Ascending aorta (tissue), 2 donors: ENCODE measurements around the gene TAMM41. TPM values are rescaled to one million over a fixed set of nuclear protein-coding genes. Genes with fewer than 3 reads are reported as not detected.

ENCODE experiments used
- DNase-seq, 2 donors: peaks; one replicate each; pipeline ENCODE4 v3.0.0-alpha.2; 2019; ENCODE audit warnings: low spot score in 2 of 2
- H3K27ac ChIP-seq, 2 donors: fragments of 200-600 bp; sonication (generic); one replicate each; pipeline ENCODE4 v1.5.1; 2016 to 2017; ENCODE audit warnings: mild to moderate bottlenecking in 1 of 2
- H3K27me3 ChIP-seq: fragments of 200-600 bp; sonication (generic); one replicate; pipeline ENCODE4 v1.5.1; 2017
- H3K36me3 ChIP-seq, 2 donors: fragments of 200-600 bp; sonication (generic); one replicate each; pipeline ENCODE4 v1.5.1; 2016
- H3K4me1 ChIP-seq, 2 donors: fragments of 200-600 bp; sonication (generic); one replicate each; pipeline ENCODE4 v1.5.1; 2016 to 2017; ENCODE audit warnings: mild to moderate bottlenecking in 1 of 2
- H3K4me3 ChIP-seq, 2 donors: fragments of 200-600 bp; sonication (generic); one replicate each; pipeline ENCODE4 v1.5.1; 2016 to 2017; ENCODE audit warnings: mild to moderate bottlenecking in 1 of 2
- H3K9me3 ChIP-seq, 2 donors: fragments of 200-600 bp; sonication (generic); one replicate each; pipeline ENCODE4 v1.5.1; 2016
- intact Hi-C: fragments of 100-400 bp; cut with DNase I; formaldehyde crosslinking; loops from one replicate; pipeline ENCODE4 v1.15.1; 2023
- total RNA-seq: library from RNA; depleted of rRNA; stranded (reverse); fragments of >200 nt; gene quantifications from one replicate; pipeline ENCODE4 v1.1.0, GENCODE V29; 2016
- TF ChIP-seq, protein P1 (sequence below), 3 experiments: fragments of 200-600 bp in 2 of 3; fragments of 450-650 bp in 1 of 3; sonication (generic) in 2 of 3; IDR thresholded peaks; one replicate each; pipeline ENCODE4 v1.5.1; 2016 to 2019; ENCODE audit warnings: antibody characterized with exemption in 3 of 3, mild to moderate bottlenecking in 1 of 3, moderate library complexity in 1 of 3

Gene TAMM41
- total RNA-seq, 1 donor from 2014 or later, result 3.1 TPM

DNA sequence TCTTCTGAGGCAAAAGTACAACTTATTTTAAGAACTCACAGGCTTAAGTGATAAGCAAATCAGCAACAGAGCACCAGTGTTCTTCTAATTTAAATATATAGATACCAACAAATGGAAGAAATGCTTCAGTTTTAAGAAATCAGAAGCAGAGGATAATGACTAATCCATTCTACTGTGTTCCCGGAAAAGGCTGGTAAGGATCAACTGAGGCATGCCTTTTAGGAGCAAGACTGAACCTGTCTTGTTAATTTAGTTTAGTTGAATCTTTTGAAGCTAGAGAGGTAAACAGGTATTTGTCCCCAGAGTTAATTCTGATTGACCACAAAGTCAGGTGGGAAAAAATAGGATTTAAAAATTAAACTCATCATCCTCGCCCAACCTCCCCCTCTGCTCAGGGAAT lies 51.8 kb downstream of the TAMM41 start:
- Histone ChIP-seq H3K9me3 (peaks cover 0 to 6% of the 10 kb centered on the region in 2 donors), H3K4me3 (no peak overlapping the region), H3K4me1 (no peaks in the 10 kb centered on the region), H3K27ac (no peak overlapping the region), H3K27me3 (no peaks in the 10 kb centered on the region), H3K36me3 (peaks cover 14 to 40% of the 10 kb centered on the region in 2 donors)
- TF ChIP-seq, protein P1, sequence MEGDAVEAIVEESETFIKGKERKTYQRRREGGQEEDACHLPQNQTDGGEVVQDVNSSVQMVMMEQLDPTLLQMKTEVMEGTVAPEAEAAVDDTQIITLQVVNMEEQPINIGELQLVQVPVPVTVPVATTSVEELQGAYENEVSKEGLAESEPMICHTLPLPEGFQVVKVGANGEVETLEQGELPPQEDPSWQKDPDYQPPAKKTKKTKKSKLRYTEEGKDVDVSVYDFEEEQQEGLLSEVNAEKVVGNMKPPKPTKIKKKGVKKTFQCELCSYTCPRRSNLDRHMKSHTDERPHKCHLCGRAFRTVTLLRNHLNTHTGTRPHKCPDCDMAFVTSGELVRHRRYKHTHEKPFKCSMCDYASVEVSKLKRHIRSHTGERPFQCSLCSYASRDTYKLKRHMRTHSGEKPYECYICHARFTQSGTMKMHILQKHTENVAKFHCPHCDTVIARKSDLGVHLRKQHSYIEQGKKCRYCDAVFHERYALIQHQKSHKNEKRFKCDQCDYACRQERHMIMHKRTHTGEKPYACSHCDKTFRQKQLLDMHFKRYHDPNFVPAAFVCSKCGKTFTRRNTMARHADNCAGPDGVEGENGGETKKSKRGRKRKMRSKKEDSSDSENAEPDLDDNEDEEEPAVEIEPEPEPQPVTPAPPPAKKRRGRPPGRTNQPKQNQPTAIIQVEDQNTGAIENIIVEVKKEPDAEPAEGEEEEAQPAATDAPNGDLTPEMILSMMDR (IDR thresholded peaks at IDR 0.05), result no peak
- intact Hi-C loops, result no loop called here
- DNase-seq, result no peak

DNA sequence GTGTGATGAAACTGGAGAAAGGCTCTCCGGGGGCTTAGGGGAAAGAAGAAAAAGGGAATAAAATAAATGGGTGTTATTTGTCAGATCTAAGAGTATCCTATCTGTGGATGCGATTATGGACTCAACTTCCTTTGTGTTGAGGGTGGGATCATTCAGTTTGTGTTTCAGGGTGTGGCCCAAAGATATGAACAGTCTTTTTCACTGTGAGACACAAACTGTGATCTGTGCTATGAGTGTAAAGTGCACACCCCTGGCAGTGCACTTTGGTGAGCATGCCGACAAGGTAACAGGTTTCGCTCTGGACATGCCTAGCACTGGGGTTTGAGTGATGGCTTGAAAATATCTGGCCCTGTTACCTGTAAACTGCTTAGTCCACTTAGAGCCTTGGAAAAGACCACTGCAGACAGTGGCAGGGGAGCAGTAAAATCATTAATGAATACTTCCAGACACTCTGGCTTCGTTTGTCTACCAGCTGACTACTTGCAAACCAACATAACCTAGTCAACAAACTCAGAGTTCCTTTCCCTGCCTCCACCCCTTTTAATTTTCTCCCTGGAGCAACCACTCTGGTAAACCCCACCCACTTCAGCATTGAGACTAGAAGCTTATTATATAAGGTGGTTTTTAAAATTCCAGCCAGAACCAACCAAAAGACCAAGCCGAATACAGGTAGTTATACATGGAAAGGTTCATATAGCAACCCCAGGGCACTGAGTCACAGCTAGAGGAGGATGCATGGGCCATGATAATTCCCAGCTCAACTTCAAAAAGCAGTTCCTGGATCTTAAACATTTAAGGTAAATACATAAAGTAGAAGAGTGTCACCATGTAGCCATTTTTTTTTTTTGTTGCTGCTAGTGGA lies 55.1 kb downstream of the TAMM41 start:
- intact Hi-C loops, result no loop called here
- H3K36me3 ChIP-seq, result peaks cover 30 to 44% of the 10 kb centered on the region in 2 donors
- H3K4me1 ChIP-seq, result no peaks in the 10 kb centered on the region
- H3K9me3 ChIP-seq, result no peaks in the 10 kb centered on the region
- no peak overlapping the region for H3K4me3 ChIP-seq
- DNase-seq, result no peak
- TF ChIP-seq, protein P1 (IDR thresholded peaks at IDR 0.05), result no peak
- H3K27ac ChIP-seq, result no peak overlapping the region
- H3K27me3 ChIP-seq, result no peaks in the 10 kb centered on the region

DNA sequence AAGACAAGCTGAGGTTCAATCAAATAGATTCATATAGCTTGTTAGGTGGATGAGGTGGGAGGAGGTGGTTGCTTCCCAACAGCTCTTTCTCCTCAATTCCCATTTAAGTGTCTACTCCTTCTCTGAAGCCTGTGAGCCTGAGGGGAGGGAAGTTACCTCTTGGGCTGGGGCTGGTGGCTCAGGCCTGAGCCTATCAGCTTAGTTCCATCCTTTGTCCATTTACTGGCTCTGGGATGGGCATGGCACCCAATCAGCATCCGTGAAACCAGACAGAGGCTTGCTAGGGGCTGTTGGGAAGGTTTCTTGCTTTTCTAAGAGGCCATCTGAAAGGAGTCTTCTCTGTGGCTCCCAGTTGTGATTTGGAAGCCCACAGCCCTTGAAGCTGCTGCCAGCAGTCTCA lies 57.3 kb downstream of the TAMM41 start:
- TF ChIP-seq, protein P1 (IDR thresholded peaks at IDR 0.05), result no peak
- Histone ChIP-seq H3K9me3 (no peaks in the 10 kb centered on the region), H3K27me3 (no peaks in the 10 kb centered on the region), H3K4me1 (no peaks in the 10 kb centered on the region), H3K27ac (no peak overlapping the region), H3K36me3 (peaks cover 27 to 30% of the 10 kb centered on the region in 2 donors), H3K4me3 (no peak overlapping the region)
- no peak for DNase-seq
- intact Hi-C loops, result no loop called here

DNA sequence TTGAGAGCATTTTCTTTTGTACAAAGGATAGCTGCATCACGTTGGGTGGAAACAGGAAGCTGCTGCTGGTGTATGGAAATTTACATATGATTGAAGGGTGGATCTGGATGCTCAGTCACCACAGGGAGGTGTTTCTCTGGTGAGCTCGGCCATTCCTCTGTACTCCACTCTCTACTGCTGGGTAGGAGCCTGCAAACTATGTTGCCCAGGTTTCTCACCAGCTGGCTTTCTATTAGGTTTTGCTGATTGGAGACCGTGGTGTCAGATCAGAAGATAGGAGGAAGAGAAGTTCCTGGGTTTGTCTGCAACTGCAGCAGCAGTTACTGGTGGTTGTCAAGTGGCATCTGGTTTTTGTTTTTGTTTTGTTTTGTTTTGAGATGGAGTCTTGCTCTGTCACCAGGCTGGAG lies 61.7 kb downstream of the TAMM41 start:
- H3K27me3 ChIP-seq, result no peaks in the 10 kb centered on the region
- no peaks in the 10 kb centered on the region for H3K9me3 ChIP-seq
- no peak for DNase-seq
- H3K4me3 ChIP-seq, result no peak overlapping the region
- TF ChIP-seq, protein P1 (IDR thresholded peaks at IDR 0.05), result no peak
- H3K4me1 ChIP-seq, result no peaks in the 10 kb centered on the region
- intact Hi-C loops, result no loop called here
- no peak overlapping the region for H3K27ac ChIP-seq
- peaks cover 18 to 19% of the 10 kb centered on the region in 2 donors for H3K36me3 ChIP-seq

DNA sequence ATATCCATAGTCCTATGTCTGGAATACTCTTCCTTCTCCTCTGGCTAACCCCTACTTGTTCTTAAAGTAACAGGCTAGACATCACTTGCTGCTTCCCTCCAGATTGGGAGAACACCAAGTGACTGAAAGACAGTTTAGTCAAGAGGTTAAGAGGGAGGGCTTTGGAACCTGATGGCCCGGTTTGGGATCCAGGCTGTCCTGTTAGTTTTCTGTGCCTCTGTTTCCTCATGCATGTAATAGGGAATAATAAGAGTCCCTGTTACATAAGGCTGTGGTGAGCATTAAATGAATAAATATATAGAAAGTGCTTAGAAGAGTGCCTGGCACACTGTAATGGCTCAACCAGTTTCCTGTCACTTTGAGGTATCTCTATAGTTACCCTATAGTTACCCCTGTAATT lies 66.3 kb downstream of the TAMM41 start:
- TF ChIP-seq, protein P1 (IDR thresholded peaks at IDR 0.05), result no peak
- intact Hi-C loops, result no loop called here

More for the DNA sequence above, 66.3 kb downstream of the TAMM41 start:
- H3K36me3 ChIP-seq, result no peaks in the 10 kb centered on the region
- no peak for DNase-seq
- H3K4me1 ChIP-seq, result no peaks in the 10 kb centered on the region
- H3K27me3 ChIP-seq, result no peaks in the 10 kb centered on the region
- H3K27ac ChIP-seq, result no peak overlapping the region
- no peak overlapping the region for H3K4me3 ChIP-seq
- no peaks in the 10 kb centered on the region for H3K9me3 ChIP-seq
